IPS DF 6.9 (cell line): ENCODE measurements around the gene SUZ12.
"Not testable (repeated sequence)": the region's sequence is repeated elsewhere in the genome, so short reads cannot be mapped to it uniquely, and the experiment has no call there.

Experiments used
- DNase-seq: peaks from one replicate; pipeline ENCODE4 v3.0.0-alpha.2; 2013; ENCODE audit warnings: low read depth, low spot score
- H3K27ac ChIP-seq: one replicate; pipeline ENCODE4 v1.5.1; 2013; ENCODE audit warnings: low read length, control low read depth
- H3K27me3 ChIP-seq: 2 replicates; pipeline ENCODE4 v1.6.1; 2013; ENCODE audit warnings: mild to moderate bottlenecking, low read length; ENCODE audit not compliant: control insufficient read depth, insufficient read depth
- H3K36me3 ChIP-seq: 2 replicates; pipeline ENCODE4 v1.6.1; 2013; ENCODE audit warnings: low read length; ENCODE audit not compliant: control insufficient read depth, insufficient read depth
- H3K4me1 ChIP-seq: 2 replicates; pipeline ENCODE4 v1.6.1; 2013; ENCODE audit warnings: low read length; ENCODE audit not compliant: control insufficient read depth, insufficient read depth
- H3K4me3 ChIP-seq: 2 replicates; pipeline ENCODE4 v1.5.1; 2013; ENCODE audit warnings: mild to moderate bottlenecking, low read length
- H3K9me3 ChIP-seq: 2 replicates; pipeline ENCODE4 v1.6.1; 2013; ENCODE audit warnings: low read length, inconsistent platforms; ENCODE audit not compliant: control insufficient read depth, insufficient read depth
- WGBS: extraction: QIAGEN DNeasy Blood & Tissue Kit; methylation state at CpG from one replicate; pipeline ENCODE4 v1.1.7; 2013; ENCODE audit warnings: mixed read lengths, missing lambda C conversion rate; ENCODE audit not compliant: insufficient read length, insufficient coverage; 5-methylcytosine and 5-hydroxymethylcytosine counted together

Gene SUZ12

GRCh38 chr17:32009262-32009542, 72.4 kb downstream of the SUZ12 start:
- Histone ChIP-seq H3K4me3 (no peak overlapping the region), H3K9me3 (no peaks in the 10 kb centered on the region), H3K36me3 (no peaks in the 10 kb centered on the region), H3K27ac (no peak overlapping the region), H3K4me1 (no peaks in the 10 kb centered on the region), H3K27me3 (no peaks in the 10 kb centered on the region)
- no peak for DNase-seq
- WGBS: no CpG with 5 or more reads among the region's 2 CpGs

- H3K36me3 ChIP-seq: no peaks in the 10 kb centered on the region
- H3K27me3 ChIP-seq: no peaks in the 10 kb centered on the region
- H3K9me3 ChIP-seq: no peaks in the 10 kb centered on the region
- H3K4me3 ChIP-seq: no peak overlapping the region
- no peak for DNase-seq
- no peaks in the 10 kb centered on the region for H3K4me1 ChIP-seq
- H3K27ac ChIP-seq: no peak overlapping the region
- no CpG with 5 or more reads among the region's 4 CpGs for WGBS
Observed at GRCh38 chr17:32010114-32010513, 73.3 kb downstream of the SUZ12 start.

- H3K4me1 ChIP-seq: no peaks in the 10 kb centered on the region
- no peak for DNase-seq
- no CpG with 5 or more reads among the region's 9 CpGs for WGBS
- no peak overlapping the region for H3K4me3 ChIP-seq
- no peaks in the 10 kb centered on the region for H3K9me3 ChIP-seq
- no peaks in the 10 kb centered on the region for H3K27me3 ChIP-seq
- no peak overlapping the region for H3K27ac ChIP-seq
- peaks cover 2% of the 10 kb centered on the region; the same call in 1 of the 2 replicates for H3K36me3 ChIP-seq
Observed at GRCh38 chr17:32015245-32016013, 78.6 kb downstream of the SUZ12 start.

- Histone ChIP-seq H3K4me1 (no peaks in the 10 kb centered on the region), H3K27me3 (no peaks in the 10 kb centered on the region), H3K9me3 (no peaks in the 10 kb centered on the region), H3K27ac (no peak overlapping the region), H3K4me3 (no peak overlapping the region), H3K36me3 (peaks cover 2% of the 10 kb centered on the region; the same call in 1 of the 2 replicates)
- no peak for DNase-seq
- no CpG with 5 or more reads among the region's 7 CpGs for WGBS
Observed at GRCh38 chr17:32016231-32016630, 79.4 kb downstream of the SUZ12 start.

- Histone ChIP-seq H3K27me3 (no peaks in the 10 kb centered on the region), H3K4me3 (no peak overlapping the region), H3K27ac (no peak overlapping the region), H3K36me3 (peaks cover 2% of the 10 kb centered on the region; the same call in 1 of the 2 replicates), H3K4me1 (no peaks in the 10 kb centered on the region), H3K9me3 (no peaks in the 10 kb centered on the region)
- no peak for DNase-seq
- WGBS: no CpG with 5 or more reads among the region's 1 CpG
Observed at GRCh38 chr17:32019228-32019627, 82.4 kb downstream of the SUZ12 start.

- WGBS: no CpG with 5 or more reads among the region's 16 CpGs
- H3K36me3 ChIP-seq: peaks cover 2% of the 10 kb centered on the region; the same call in 1 of the 2 replicates
Observed at GRCh38 chr17:32020943-32021614, 84.3 kb downstream of the SUZ12 start.

GRCh38 chr17:32021615-32021955, 84.8 kb downstream of the SUZ12 start:
- Histone ChIP-seq H3K4me1 (no peaks in the 10 kb centered on the region), H3K36me3 (peaks cover 2% of the 10 kb centered on the region; the same call in 1 of the 2 replicates), H3K4me3 (no peak overlapping the region), H3K27ac (no peak overlapping the region), H3K27me3 (no peaks in the 10 kb centered on the region), H3K9me3 (no peaks in the 10 kb centered on the region)
- WGBS: no CpG with 5 or more reads among the region's 7 CpGs
- no peak for DNase-seq

More at GRCh38 chr17:32020943-32021614, 84.3 kb downstream of the SUZ12 start:
- H3K4me3 ChIP-seq: no peak overlapping the region
- no peaks in the 10 kb centered on the region for H3K4me1 ChIP-seq
- DNase-seq: no peak
- no peak overlapping the region for H3K27ac ChIP-seq
- H3K9me3 ChIP-seq: no peaks in the 10 kb centered on the region
- H3K27me3 ChIP-seq: no peaks in the 10 kb centered on the region

GRCh38 chr17:32022554-32022953, 85.7 kb downstream of the SUZ12 start:
- H3K4me1 ChIP-seq, DNase-seq, H3K36me3 ChIP-seq, H3K9me3 ChIP-seq, H3K27ac ChIP-seq, H3K27me3 ChIP-seq, H3K4me3 ChIP-seq: not testable (repeated sequence)
- no CpG with 5 or more reads among the region's 5 CpGs for WGBS

- H3K4me1 ChIP-seq, DNase-seq: not testable (repeated sequence)
- no CpG with 5 or more reads among the region's 4 CpGs for WGBS
Observed at GRCh38 chr17:32027271-32027670, 90.5 kb downstream of the SUZ12 start.

GRCh38 chr17:32033223-32033622, 96.4 kb downstream of the SUZ12 start:
- Histone ChIP-seq H3K9me3 (no peaks in the 10 kb centered on the region), H3K27me3 (no peaks in the 10 kb centered on the region), H3K4me3 (no peak overlapping the region), H3K27ac (no peak overlapping the region), H3K4me1 (no peaks in the 10 kb centered on the region), H3K36me3 (no peaks in the 10 kb centered on the region; the same call in 1 of the 2 replicates)
- DNase-seq: no peak
- WGBS: no CpG with 5 or more reads among the region's 2 CpGs

More at GRCh38 chr17:32027271-32027670, 90.5 kb downstream of the SUZ12 start:
- not testable (repeated sequence) for H3K27ac ChIP-seq, H3K4me3 ChIP-seq, H3K9me3 ChIP-seq, H3K27me3 ChIP-seq, H3K36me3 ChIP-seq

- no CpG with 5 or more reads among the region's 1 CpG for WGBS
- not testable (repeated sequence) for H3K36me3 ChIP-seq, H3K27me3 ChIP-seq, H3K9me3 ChIP-seq, H3K4me1 ChIP-seq, DNase-seq, H3K4me3 ChIP-seq, H3K27ac ChIP-seq
Observed at GRCh38 chr17:32033812-32034211, 97.0 kb downstream of the SUZ12 start.
